Activated effector memory CD4-positive, alpha-beta T cell treated with Interleukin-2 at 50 U/mL for 16 hours (primary cell): Measurements from ENCODE around the gene RADIL.
"Not testable (repeated sequence)": the region's sequence is repeated elsewhere in the genome, so short reads cannot be mapped to it uniquely, and the experiment has no call there.

Experiments used
- DNase-seq: peaks from one replicate; pipeline ENCODE4 v3.0.0-alpha.2; 2020

RADIL gene

GRCh38 chr7:4883372-4884144 is at the start of gene RADIL:
Gene RADIL (minus strand): TSS chr7:4883716. CDS start chr7:4878139, 5,577 bp downstream.
- peak; percentile 51 for DNase-seq

- no peak for DNase-seq
Measured at GRCh38 chr7:4931943-4932342, 48.4 kb upstream of the RADIL start.

- DNase-seq = no peak
Measured at GRCh38 chr7:4929005-4929404, 45.5 kb upstream of the RADIL start.

- no peak for DNase-seq
Measured at GRCh38 chr7:4928445-4928844, 44.9 kb upstream of the RADIL start.

GRCh38 chr7:4919969-4920766 is 36.7 kb upstream of the RADIL start:
- no peak for DNase-seq

GRCh38 chr7:4916113-4916512 is 32.6 kb upstream of the RADIL start:
- no peak for DNase-seq

- no peak for DNase-seq
Measured at GRCh38 chr7:4911111-4911828, 27.8 kb upstream of the RADIL start.

GRCh38 chr7:4906682-4907081 is 23.2 kb upstream of the RADIL start:
- no peak for DNase-seq

- DNase-seq = no peak
Measured at GRCh38 chr7:4905171-4905570, 21.7 kb upstream of the RADIL start.

GRCh38 chr7:4904346-4904745 is 20.8 kb upstream of the RADIL start:
- no peak for DNase-seq

- no peak for DNase-seq
Measured at GRCh38 chr7:4895766-4896165, 12.2 kb upstream of the RADIL start.

GRCh38 chr7:4894482-4894881 is 11.0 kb upstream of the RADIL start:
- DNase-seq = no peak

- DNase-seq = no peak
Measured at GRCh38 chr7:4893929-4894475, 10.5 kb upstream of the RADIL start.

GRCh38 chr7:4893188-4893587 is 9.7 kb upstream of the RADIL start:
- DNase-seq = not testable (repeated sequence)

- DNase-seq = not testable (repeated sequence)
Measured at GRCh38 chr7:4891522-4891921, 8.0 kb upstream of the RADIL start.

GRCh38 chr7:4889682-4890081 is 6.2 kb upstream of the RADIL start:
- no peak for DNase-seq

- DNase-seq = no peak
Measured at GRCh38 chr7:4888161-4888560, 4.6 kb upstream of the RADIL start.

GRCh38 chr7:4886671-4887070 is 3.2 kb upstream of the RADIL start:
- DNase-seq = no peak

GRCh38 chr7:4885317-4885807 is 1.8 kb upstream of the RADIL start:
- DNase-seq = no peak

- no peak for DNase-seq
Measured at GRCh38 chr7:4884164-4884563, 648 bp upstream of the RADIL start.

- no peak for DNase-seq
Measured at GRCh38 chr7:4883033-4883371, 514 bp downstream of the RADIL start.

- DNase-seq = no peak
Measured at GRCh38 chr7:4882169-4883032, 1.1 kb downstream of the RADIL start.
